HepG2 (cell line): ENCODE data around the gene CPSF4. TPM values are rescaled to one million over a fixed set of nuclear protein-coding genes. Genes with fewer than 3 reads are reported as not detected.

ENCODE experiments used
- ATAC-seq: fragments of 200-7000 bp; cut with Tn5 transposase; 3 replicates; pipeline ENCODE4 v1.9.1; 2020; ENCODE audit warnings: mild to moderate bottlenecking, moderate library complexity
- BruUV-seq: library from RNA; stranded (reverse); fragments of 400-500 nt; replicated peaks from 2 replicates; lab custom pipeline; 2021; lab: Mats Ljungman, UMichigan
- CTCF ChIA-PET: fragments of 300-600 bp; formaldehyde crosslinking; extraction: SDS; loops from one replicate; lab custom pipeline; 2021; ENCODE audit warnings: low total read pairs, inconsistent platforms, low intra/inter-chr PET ratio; lab: Yijun Ruan, JAX
- POLR2A ChIA-PET: fragments of 350-600 bp; sonication (Branson Sonifier 250); formaldehyde crosslinking; loops from one replicate; lab custom pipeline; 2020; ENCODE audit warnings: antibody characterized with exemption, inconsistent platforms; lab: Yijun Ruan, JAX
- DNase-seq: peaks from one replicate; pipeline ENCODE4 v3.0.0-alpha.2; 2015; ENCODE audit warnings: low spot score
- FAIRE-seq: peaks from 3 replicates; lab custom pipeline; 2011; peaks lifted over from hg19 to GRCh38; lab: Jason Lieb, UNC
- H2AFZ ChIP-seq: one replicate; pipeline ENCODE4 v1.6.1; 2011; ENCODE audit warnings: low read length, inconsistent platforms
- H3K27ac ChIP-seq: fragments of 300-600 bp; 3 replicates; pipeline ENCODE4 v1.8.0; 2011; ENCODE audit warnings: mixed run types, mild to moderate bottlenecking, mixed read lengths, low read length, inconsistent platforms; ENCODE audit not compliant: insufficient read depth; ENCODE audit errors: extremely low read length
- H3K27me3 ChIP-seq, 2 experiments: fragments of 200-600 bp in 1 of 2; 2 replicates in 1 of 2; 3 replicates in 1 of 2; pipeline versions ENCODE4 v1.6.0 to v1.8.0; 2011; ENCODE audit warnings: low read length in 2 of 2, mild to moderate bottlenecking in 2 of 2, moderate library complexity in 2 of 2, inconsistent platforms in 1 of 2; ENCODE audit not compliant: insufficient read depth in 2 of 2, control insufficient read depth in 1 of 2
- H3K36me3 ChIP-seq, 2 experiments: fragments of 200-600 bp in 1 of 2; replicated peaks in 1 of 2; 2 replicates in 1 of 2; 3 replicates in 1 of 2; pipeline versions ENCODE4 v1.5.1 to v1.8.0; 2011; ENCODE audit warnings: low read length in 2 of 2, inconsistent platforms in 1 of 2; ENCODE audit not compliant: insufficient read depth in 2 of 2, control insufficient read depth in 1 of 2
- H3K4me1 ChIP-seq: 2 replicates; pipeline ENCODE4 v1.5.1; 2012; ENCODE audit warnings: low read length, inconsistent platforms; ENCODE audit not compliant: insufficient read depth
- H3K4me2 ChIP-seq: 2 replicates; pipeline ENCODE4 v1.6.0; 2011; ENCODE audit warnings: low read depth, low read length, inconsistent platforms
- H3K4me3 ChIP-seq, 3 experiments: fragments of 200-600 bp in 1 of 3; sonication (generic), shearing (Covaris generic) in 1 of 3; replicated peaks in 1 of 3; 2 replicates each; pipeline ENCODE4 v1.5.1; 2011 to 2016; ENCODE audit warnings: low read length in 3 of 3, inconsistent platforms in 2 of 3, low read depth in 2 of 3, mild to moderate bottlenecking in 2 of 3, control low read depth in 1 of 3, mixed read lengths in 1 of 3; ENCODE audit not compliant: insufficient read depth in 1 of 3
- H3K79me2 ChIP-seq: one replicate; pipeline ENCODE4 v1.6.1; 2011; ENCODE audit warnings: low read length, inconsistent platforms; ENCODE audit not compliant: insufficient read depth
- H3K9ac ChIP-seq: 2 replicates; pipeline ENCODE4 v1.6.0; 2011; ENCODE audit warnings: mild to moderate bottlenecking, low read depth, low read length, inconsistent platforms; ENCODE audit not compliant: insufficient read depth
- H3K9me3 ChIP-seq: 2 replicates; pipeline ENCODE4 v1.5.1; 2012; ENCODE audit warnings: mild to moderate bottlenecking, low read length
- H4K20me1 ChIP-seq: 2 replicates; pipeline ENCODE4 v1.6.0; 2011; ENCODE audit warnings: inconsistent platforms, mild to moderate bottlenecking, low read length, moderate library complexity; ENCODE audit not compliant: insufficient read depth
- ASH2L ChIP-seq: fragments of 300-600, 200-600 bp; sonication (generic); IDR thresholded peaks from 2 replicates; pipeline ENCODE4 v1.7.0; 2017; ENCODE audit warnings: low read depth, mild to moderate bottlenecking, moderate library complexity, mixed read lengths, low read length; ENCODE audit not compliant: insufficient read length
- FOXA3 ChIP-seq: IDR thresholded peaks from 2 replicates; pipeline ENCODE4 v1.6.1; 2016; ENCODE audit warnings: missing genetic modification reagents, missing compliant biosample characterization
- KLF13 ChIP-seq: sonication (generic); formaldehyde crosslinking; IDR thresholded peaks from 2 replicates; pipeline ENCODE4 v1.4.0; 2020; ENCODE audit warnings: mild to moderate bottlenecking, missing genetic modification reagents
- MAX ChIP-seq: IDR thresholded peaks from 2 replicates; pipeline ENCODE4 v1.6.1; 2012; ENCODE audit warnings: inconsistent platforms
- PHF20 ChIP-seq: sonication (generic); formaldehyde crosslinking; IDR thresholded peaks from 2 replicates; pipeline ENCODE4 v1.5.0; 2020; ENCODE audit warnings: mild to moderate bottlenecking, missing genetic modification reagents
- ZBTB21 ChIP-seq: sonication (generic); formaldehyde crosslinking; IDR thresholded peaks from 2 replicates; pipeline ENCODE4 v1.4.0; 2020; ENCODE audit warnings: missing genetic modification reagents
- ZNF383 ChIP-seq: sonication (generic); formaldehyde crosslinking; IDR thresholded peaks from 2 replicates; pipeline ENCODE4 v1.4.0; 2020; ENCODE audit warnings: missing genetic modification reagents, mild to moderate bottlenecking, borderline replicate concordance
- ZNF609 ChIP-seq: sonication (generic); formaldehyde crosslinking; IDR thresholded peaks from 2 replicates; pipeline ENCODE4 v1.4.0; 2020; ENCODE audit warnings: mild to moderate bottlenecking, missing genetic modification reagents, borderline replicate concordance
- ZNF83 ChIP-seq: sonication (generic); formaldehyde crosslinking; IDR thresholded peaks from 2 replicates; pipeline ENCODE4 v1.4.0; 2020; ENCODE audit warnings: missing genetic modification reagents, mild to moderate bottlenecking, borderline replicate concordance
- ZSCAN22 ChIP-seq: sonication (generic); formaldehyde crosslinking; IDR thresholded peaks from 2 replicates; pipeline ENCODE4 v1.4.0; 2020; ENCODE audit warnings: mild to moderate bottlenecking, missing genetic modification reagents
- WGBS: methylation state at CpG from one replicate; pipeline ENCODE4 v1.1.6; 2017; ENCODE audit warnings: low lambda C conversion rate; 5-methylcytosine and 5-hydroxymethylcytosine counted together
- in situ Hi-C: cut with HindIII; loops from 2 replicates; pipeline ENCODE4 v1.10.0; 2017; ENCODE audit warnings: low pct_unique_long_range_greater_than_20kb; ENCODE audit not compliant: extremely low pct_ligation_motif_present
- intact Hi-C: fragments of 100-400 bp; cut with micrococcal nuclease; formaldehyde crosslinking; loops from one replicate; pipeline ENCODE4 v1.10.0; 2022; ENCODE audit not compliant: unreplicated experiment
- polyA plus RNA-seq, 8 experiments: library from polyadenylated mRNA; depleted of rRNA in 3 of 8; stranded (reverse) in 7 of 8; unstranded in 1 of 8; fragments of >200 nt; fragmentation: Illumina TruSeq in 4 of 8; extraction: Trizol in 4 of 8; gene quantifications; 2 replicates each; pipeline versions ENCODE4 v1.2.1 to v1.2.3, GENCODE V29; 2011 to 2016; ENCODE audit warnings: low read depth in 4 of 8, missing spikeins in 1 of 8, mixed read lengths in 1 of 8; ENCODE audit not compliant: insufficient read depth in 1 of 8
- total RNA-seq, 5 experiments: library from RNA; depleted of rRNA; stranded (reverse); fragments of >200 nt; fragmentation: Illumina TruSeq; extraction: Trizol; gene quantifications; 2 replicates each; pipeline ENCODE4 v1.2.3, GENCODE V29; 2016; ENCODE audit warnings: low read depth in 1 of 5

Gene CPSF4
- total and polyA plus RNA-seq, 2 of the 13 experiments (the other 11 are each of a cell fraction or from before 2014, with no cell fraction given): 34.1 to 49.6 TPM

GRCh38 chr7:99499721-99500636, 61.2 kb downstream of the CPSF4 start, which contains the start of gene ZNF394 (continued):
- no peak for TF ChIP-seq KLF13 (CRISPR knock-in tag)
- TF ChIP-seq ZSCAN22: no peak
- peak; percentile 96 for TF ChIP-seq PHF20 (CRISPR knock-in tag)
- peak; percentile 52 for TF ChIP-seq FOXA3
- no peak for TF ChIP-seq ZNF83 (CRISPR knock-in tag)
- TF ChIP-seq ZBTB21 (CRISPR knock-in tag): peak; percentile 98
- TF ChIP-seq MAX: peak; percentile 85; the same call in 1 of the 2 replicates
- peak; percentile 64 for TF ChIP-seq ASH2L
- TF ChIP-seq ZNF383 (CRISPR knock-in tag): no peak

- 35% methylated on average over 16 of the region's 16 CpGs for WGBS
- no peak for TF ChIP-seq ZNF609 (CRISPR knock-in tag)
These were observed 61.9 kb downstream of the CPSF4 start for GRCh38 chr7:99500637-99501009.

More at GRCh38 chr7:99500637-99501009, 61.9 kb downstream of the CPSF4 start:
- Histone ChIP-seq H3K79me2 (peaks cover 44% of the 10 kb centered on the region), H2AFZ (no peak overlapping the region), H3K27me3 (no peaks in the 10 kb centered on the region; a peak in 1 of 5 replicates), H3K4me2 (peak overlapping the region; percentile 79), H3K4me3 (peak overlapping the region; percentile 75 to 99 (median 98)), H3K36me3 (peaks cover 2 to 5% of the 10 kb centered on the region in 2 experiments; a peak in 2 of 5 replicates), H3K9me3 (no peaks in the 10 kb centered on the region), H3K9ac (peak overlapping the region; percentile 85), H3K27ac (peak overlapping the region; percentile 85), H3K4me1 (peaks cover 21% of the 10 kb centered on the region), H4K20me1 (peaks cover 17% of the 10 kb centered on the region)
- intact Hi-C loops: loop anchor here (5.0 kb wide), 1 partner anchor 57 kb away; the partner anchor contains the start of gene ZNF655
- no TSS peak for BruUV-seq
- no peak for DNase-seq
- no peak for FAIRE-seq
- POLR2A ChIA-PET: interaction anchor here (0.7 to 4.5 kb wide), 11 partner anchors 27 to 475 kb away, joined by 3 to 31 read pairs (median 7); partner anchors contain the start of genes ATP5MF, AZGP1, CPSF4 and FAM200A
- ATAC-seq: no peak
- in situ Hi-C loops: no loop called here
- CTCF ChIA-PET: no interaction called here
